HG03159 (cell line): ENCODE results near the gene NOL12.

Experiments
- ATAC-seq: cut with Tn5 transposase; IDR thresholded peaks from one replicate; pipeline ENCODE4 v1.9.1; 2021; ENCODE audit warnings: mild to moderate bottlenecking, moderate library complexity; ENCODE audit not compliant: unreplicated experiment

Gene NOL12

DNA sequence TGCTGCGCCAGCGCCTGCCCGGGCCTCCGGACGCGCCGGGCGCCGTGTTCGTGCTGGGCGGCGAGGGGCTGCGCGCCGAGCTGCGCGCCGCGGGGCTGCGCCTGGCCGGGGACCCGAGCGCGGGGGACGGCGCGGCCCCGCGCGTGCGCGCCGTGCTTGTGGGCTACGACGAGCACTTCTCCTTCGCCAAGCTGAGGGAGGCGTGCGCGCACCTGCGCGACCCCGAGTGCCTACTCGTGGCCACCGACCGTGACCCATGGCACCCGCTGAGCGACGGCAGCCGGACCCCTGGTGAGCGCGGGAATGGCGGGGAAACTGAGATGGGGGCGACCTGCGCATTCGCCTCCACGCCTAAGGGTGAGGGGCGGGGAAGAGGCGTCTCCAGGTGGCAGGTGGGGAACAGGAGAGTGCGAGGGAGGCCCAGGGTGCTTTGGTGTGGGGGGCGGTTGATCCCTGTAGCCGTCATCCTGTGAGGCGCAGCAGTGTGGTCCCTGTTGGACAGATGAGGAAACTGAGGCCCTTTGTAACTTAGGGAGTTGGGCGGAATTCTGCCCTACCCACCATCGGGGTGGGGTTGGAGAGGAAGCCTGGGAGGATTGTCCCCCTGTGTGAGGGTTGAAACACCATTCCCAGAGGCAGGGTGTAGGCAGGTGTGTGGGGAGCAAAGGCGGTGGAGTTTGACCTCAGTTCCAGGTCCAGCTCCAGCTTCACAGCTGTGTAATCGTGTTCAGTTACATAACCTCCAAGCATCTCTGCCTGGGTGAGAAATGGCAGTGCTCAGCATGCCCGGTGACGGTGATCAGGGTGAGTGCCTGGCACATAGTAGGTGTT, 26.9 kb upstream of the NOL12 start:
- ATAC-seq, result peak; percentile 3

DNA sequence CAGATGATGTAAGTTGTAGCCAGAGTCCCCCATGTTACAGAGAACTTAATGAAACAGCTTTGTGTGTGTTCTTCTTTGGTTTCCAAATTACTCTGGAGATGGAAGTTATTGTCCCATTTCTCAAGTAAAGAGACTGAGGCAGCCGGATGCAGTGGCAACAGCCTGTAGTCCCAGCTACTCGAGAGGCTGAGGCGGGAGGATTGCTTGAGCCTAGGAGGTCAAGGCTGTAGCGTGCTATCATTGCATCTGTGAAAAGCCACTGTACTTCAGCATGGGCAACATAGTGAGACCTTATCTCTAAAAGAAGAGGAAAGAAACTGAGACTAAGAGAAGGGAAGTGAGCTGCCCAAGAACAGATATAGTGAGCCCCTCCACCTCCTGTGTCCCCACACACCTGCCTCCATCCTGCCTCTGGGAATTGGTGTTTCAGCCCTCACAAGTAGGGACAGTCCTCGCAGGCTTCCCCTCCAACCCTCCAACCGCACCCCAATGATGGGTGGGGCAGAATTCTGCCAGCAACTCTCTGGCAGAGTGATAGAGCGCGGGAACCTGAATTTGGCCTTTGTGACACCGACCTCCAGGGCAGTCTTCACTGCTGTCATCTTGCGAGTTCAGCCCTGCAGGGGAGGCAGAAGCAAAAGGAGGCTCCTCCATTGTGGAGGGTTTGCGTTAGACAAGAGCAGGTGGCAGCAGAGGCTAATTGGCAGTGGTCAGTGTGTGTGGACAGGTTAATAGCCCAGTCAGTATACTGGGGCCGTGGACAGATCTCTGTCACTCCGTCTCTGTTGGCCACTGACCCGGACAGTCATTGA, 26.0 kb upstream of the NOL12 start:
- no peak for ATAC-seq

DNA sequence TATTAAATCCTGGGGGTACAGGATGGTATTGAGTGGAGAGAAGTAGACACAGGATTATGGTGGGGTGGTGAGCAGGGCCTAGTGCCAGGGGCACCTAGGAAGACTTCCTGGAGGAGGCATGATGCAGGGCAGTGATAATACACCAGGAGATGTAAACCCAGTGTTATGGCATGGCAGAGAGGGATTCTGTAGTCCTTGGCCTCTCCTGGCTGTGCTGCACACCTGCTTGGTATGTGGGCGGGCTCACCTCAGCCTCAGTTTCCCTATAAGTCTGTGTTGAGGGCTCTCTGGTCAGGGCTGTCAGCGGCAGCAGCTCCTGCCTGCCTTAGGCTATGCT, 25.5 kb upstream of the NOL12 start:
- no peak for ATAC-seq

DNA sequence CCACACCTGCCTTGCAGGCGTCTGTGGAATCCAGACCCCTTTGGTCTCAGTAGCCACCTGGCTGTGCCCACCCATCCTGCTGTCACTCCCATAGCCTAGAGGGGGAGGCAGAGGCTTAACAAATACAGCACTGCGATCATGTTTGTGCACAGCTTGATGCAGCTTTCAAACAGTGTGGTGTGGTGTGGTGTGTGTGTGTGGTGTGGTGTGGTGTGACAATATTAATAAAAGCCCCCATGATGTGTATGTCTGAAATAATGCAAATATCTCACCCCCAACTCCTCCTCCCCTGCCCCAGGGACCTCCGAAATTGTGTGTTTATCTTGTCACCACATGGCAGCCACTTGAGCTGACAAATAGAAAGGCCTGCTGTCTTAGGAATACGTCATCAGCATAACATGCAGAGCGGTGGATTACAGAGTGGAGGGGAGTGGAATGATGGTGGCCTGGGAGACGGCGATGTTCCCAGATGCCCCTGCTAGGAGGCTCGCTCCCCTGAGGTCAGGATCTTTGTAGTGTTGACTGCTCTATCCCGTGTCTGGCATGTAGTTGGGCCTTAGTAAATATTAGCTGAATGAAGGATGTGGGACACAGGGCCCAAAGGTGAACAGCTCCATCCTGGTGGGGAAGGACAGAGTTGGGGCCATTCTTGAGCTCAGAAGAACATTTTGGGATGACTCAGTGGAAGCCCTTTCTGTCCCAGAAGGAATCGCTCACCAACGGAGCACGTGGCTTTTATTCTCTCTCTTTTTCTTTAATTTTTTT, 24.8 kb upstream of the NOL12 start:
- no peak for ATAC-seq

DNA sequence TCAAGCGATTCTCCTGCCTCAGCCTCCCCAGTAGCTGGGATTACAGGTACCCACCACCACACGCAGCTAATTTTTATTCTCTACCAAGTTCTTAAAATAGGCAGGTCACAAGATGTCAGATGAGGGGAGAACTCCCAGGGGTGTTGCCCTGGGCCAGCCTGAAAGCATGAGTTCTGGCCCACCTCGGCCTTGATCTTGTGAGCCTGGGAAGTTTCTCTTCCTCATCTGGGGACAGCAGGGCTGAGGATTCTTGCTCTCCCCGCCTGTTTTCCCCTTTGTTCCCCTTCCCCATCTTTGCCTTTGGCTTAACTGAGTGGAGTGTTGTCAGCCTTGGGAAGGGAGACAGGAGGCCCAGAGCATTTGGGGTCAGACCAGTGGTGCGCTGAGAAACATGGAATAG, 24.1 kb upstream of the NOL12 start:
- no peak for ATAC-seq

DNA sequence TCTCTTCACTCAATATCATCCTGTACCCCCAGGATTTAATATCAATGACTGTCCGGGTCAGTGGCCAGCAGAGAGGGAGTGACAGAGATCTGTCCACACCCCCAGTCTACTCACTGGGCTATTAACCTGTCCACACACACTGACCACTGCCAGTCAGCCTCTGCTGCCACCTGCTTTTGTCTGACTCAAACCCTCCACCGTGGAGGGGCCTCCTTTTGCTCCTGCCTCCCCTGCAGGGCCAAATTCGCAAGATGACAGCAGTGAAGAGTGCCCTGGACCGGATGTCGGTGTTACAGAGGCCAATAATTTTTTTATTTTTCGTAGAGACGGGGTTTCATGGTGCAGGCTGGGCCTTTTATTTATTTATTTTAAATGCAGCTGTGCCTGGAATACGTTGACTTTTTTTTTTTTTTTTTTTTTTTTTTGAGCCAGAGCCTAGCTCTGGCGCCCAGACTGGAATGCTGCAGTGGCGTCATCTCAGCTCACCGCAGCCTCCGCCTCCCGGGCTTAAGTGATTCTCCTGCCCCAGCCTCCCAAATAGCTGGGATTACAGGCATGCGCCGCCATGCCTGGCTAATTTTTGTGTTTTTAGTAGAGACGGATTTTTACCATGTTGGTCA, 22.5 kb upstream of the NOL12 start:
- no peak for ATAC-seq

DNA sequence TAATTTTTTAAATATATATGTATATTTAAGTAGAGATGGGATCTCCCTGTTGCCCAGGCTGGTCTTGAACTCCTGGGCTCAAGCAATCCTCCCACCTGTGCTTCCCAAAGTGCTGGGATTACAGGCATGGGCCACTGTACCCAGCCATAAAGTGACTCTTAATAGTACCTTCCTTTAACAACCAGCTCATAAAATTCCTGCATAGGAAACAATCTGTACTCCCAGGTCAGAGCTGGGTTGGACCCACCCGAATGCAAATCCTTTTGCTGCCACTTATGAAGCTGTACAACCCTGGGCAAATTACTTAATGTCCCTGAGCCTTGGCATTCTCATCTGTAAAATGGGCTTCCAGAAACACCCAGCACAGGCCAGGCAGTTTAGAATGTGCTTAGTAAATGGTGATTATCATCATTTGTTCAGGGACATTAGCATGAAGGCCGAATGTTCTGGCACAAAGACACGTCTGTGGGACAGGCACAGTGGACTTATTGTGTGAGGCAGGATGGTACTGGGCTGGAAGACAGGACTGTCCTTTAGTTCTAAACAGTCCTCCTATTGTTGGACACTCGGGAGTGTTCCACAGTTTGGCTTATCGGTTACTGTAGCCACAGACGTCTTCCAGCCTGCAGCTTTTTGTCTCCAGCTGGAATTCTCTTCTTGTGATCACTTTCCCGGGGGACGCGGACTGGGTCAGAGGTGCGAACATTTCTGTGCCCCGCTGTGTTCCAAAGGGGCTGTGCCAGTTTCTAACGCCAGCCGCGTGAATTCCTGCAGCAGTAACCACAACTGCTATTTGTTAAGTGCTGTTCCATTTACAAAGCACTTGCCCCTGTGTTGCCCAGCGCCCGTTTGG, 21.7 kb upstream of the NOL12 start:
- ATAC-seq, result no peak

DNA sequence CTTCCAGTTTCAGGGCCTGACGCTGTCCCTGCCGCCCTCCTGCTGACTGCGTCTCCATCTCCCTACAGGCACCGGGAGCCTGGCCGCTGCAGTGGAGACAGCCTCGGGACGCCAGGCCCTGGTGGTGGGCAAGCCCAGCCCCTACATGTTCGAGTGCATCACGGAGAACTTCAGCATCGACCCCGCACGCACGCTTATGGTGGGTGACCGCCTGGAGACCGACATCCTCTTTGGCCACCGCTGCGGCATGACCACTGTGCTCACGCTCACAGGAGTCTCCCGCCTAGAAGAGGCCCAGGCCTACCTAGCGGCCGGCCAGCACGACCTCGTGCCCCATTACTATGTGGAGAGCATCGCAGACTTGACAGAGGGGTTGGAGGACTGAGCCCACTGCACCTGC, 20.7 kb upstream of the NOL12 start:
- no peak for ATAC-seq

DNA sequence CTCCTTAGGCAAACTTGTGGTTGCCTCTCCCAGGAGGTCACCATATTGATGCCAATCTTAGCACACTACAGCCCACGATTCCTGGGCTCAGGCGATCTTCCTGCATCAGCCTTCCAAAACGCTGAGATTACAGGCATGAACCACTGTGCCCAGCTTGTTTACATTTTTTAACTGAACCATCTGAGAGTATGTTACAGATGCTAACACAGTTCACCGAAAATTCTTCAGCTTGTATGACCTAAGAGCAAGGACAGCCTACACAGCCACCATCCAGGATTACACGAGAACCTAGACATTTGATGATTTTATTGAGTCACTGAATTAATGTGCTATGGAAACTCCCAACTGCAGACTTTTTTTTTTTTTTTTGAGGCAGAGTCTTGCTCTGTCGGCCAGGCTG, 16.6 kb upstream of the NOL12 start:
- no peak for ATAC-seq

DNA sequence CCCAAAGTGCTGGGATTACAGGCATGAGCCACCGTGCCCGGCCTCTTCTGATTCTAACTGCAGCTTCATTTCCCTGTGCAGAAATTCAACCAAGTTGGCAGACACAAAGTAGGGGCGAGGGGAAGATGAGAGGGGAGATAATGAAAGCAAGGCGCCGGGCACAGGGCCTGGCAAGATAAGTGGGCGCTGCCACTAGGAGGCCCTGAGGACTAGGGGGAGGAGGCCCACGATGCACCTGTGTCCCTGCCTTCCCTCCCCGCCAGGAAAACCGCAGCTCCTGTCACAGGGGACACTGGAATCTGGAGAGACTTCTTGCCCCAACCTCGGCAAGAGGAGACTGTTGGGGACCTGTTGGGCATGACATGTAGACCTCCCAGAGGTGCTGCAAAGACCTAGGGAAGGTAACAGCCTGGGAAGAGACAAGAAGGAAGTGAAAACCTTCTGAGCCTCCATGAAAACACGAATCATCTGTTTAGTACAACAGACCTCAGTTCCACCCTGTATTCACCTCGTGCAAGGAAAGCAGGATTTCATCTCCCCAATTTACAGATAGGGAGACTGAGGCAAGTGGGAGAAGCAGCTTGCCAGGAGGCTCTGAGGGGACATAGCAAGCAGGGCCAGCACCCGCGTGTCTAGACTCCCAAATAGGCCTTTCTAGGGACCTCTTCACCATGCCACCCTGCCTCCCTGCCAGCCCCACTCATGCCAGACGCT, 13.8 kb upstream of the NOL12 start:
- no peak for ATAC-seq

DNA sequence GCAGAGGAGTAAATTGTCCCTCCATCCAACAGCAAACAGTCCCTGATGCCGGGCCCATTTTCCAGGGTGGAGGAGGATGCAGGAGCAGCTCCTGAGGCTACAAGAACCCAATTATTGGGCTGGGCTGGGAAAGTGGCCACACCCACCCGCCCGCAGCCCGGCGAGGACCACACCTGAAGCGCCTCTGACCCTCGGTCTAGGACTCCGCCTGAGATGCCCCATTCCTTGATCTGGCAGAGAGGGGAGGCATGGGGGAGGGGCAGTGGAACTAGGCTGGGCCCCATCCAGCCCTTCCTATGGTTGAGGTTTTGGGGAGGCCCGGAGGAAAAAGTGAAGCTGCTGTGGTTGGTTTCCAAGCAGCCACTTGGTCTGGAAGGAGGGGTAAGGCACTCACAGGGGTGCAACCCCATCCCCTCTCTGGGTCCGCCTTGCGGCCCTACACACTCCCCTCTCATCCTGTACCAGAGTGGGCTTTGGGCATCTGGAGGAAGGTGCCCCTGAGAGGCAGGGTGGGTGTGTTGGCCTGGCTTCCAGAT, 13.2 kb upstream of the NOL12 start:
- ATAC-seq, result no peak

DNA sequence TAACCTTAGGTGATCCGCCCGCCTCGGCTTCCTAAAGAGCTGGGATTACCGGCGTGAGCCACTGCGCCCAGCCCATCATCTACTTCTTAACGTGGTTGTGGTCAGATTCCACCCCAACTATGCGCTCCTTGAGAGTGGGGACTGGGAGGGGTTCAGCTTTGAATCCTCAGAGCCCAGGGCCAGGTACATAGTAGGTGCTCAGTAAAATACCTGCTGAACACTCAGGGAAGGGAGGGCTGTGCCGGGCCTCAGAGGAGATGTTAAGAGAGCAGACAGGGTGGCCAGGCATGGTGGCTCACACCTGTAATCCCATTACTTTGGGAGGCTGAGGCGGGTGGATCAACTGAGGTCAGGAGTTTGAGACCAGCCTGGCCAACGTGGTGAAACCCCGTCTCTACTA, 11.9 kb upstream of the NOL12 start:
- no peak for ATAC-seq

DNA sequence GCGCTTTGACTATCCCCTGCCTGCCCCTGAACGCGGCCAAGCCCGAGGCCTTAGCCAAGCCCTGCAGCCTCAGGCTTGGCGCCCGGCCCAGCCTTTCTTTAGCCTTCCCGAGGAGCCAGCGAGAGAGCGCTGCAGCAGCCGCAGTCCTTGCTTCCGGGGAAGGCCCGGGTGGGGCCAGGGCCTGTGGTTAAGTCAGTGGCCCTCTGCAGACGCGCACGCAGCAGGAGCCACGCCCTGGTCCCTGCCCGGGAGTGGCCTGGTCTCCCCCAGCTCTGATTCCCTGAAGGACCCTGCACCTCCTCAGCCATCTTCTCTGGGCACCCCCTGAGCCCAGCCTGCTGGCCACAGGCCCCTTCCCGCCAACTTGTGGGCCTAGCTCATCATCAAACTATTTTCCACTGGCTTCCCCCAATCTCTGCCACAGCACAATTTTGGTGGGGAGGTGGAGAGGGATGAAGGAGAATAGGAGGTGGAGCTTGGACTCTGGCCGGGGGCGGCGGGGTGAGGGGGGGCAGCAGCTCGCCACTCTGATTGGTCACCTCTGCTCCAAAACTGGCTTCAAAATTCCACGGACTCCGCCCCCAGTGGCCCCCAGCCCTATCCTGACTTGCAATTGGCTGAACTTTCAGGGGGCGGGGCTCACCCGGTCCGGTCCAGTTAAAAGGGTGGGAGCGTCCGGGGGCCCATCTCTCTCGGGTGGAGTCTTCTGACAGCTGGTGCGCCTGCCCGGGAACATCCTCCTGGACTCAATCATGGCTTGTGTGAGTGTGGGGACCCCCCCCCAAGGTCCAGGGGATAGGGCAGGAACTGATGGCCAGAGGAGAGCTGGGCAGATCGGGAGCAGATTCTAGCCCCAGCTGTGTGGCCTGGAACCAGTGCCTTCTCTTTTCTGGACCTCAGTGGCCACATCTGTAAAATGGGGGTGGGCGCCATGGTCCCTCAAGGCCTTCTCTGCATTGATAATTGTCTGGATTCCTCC, 10.9 kb upstream of the NOL12 start, which contains the start of gene LGALS1:
LGALS1 (plus strand) TSS at position 686 of the 979 bp plus-strand sequence; CDS start at position 753, 67 bp downstream.
- ATAC-seq, result peak; percentile 38

DNA sequence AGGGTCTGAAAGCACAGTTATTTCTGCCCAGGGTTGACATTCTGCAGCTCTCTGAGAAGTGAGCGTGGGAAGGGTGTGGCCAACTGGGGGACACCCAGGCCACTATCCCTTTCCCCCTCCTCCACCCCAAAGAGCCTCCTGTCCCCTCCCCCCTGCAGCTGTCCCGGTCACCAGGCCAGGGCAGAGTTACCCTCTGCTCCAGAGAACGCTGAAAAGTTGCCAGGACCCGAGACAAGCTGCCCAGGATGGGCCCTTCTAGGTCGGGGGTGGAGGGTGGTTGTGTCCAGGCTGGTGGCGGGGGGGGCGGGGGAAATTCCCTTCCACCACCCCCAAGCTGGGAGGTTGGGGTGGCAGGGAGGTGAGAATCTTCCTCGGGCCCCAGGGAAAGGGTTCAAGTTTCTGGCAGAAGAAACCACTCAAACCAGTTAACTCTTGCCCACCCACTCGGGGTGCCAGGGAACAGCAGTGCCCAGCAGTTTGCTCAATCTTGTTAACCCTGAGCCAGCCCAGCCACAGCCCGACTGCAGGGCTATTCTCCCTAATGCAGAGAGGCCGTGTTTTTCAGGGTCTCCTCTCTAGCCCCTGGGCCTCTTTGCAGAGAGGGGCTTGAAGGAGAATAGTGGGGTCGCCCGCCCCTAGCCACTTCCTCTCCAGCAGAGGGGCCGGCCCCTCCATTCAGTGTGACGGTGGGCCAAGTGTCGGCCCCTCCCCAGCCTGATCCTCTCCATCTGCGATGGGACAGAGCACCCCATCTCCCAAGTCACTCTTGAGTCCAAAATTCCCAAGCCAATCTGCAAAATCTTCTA, 10.0 kb upstream of the NOL12 start:
- ATAC-seq, result no peak

DNA sequence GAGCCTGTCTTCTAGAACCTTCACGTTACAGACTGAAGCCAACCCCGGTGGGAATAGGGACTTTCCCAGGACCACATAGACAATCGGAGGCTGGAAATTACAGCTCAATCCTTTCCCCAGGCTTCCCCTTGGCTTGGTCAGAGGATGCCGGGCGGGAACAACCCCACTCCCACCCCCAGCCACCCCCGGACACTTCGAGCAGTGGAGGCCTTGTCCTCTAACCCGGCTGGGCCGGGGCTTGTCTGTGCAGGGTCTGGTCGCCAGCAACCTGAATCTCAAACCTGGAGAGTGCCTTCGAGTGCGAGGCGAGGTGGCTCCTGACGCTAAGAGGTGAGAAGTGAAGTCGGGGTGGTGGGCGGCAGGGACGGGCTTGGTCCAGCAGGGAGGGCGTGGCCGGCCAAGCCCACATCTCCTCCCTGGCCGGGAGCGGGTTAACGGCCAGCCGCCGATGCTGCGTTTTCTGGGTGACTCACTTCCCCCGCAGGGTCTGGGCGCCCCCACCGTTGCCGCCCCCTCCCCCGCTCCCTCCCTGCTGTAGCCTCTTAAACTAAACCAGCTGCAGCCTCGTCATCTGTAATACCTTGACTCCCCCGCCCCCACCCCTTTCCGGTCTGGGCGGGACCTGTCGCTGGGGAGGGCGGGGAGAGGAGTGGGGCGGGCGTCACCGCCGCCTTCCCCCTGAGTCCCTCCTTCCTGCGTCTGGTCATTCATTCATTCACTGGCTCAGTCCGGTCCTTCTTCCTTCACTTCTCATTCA, 9.2 kb upstream of the NOL12 start:
- ATAC-seq, result peak; percentile 60

DNA sequence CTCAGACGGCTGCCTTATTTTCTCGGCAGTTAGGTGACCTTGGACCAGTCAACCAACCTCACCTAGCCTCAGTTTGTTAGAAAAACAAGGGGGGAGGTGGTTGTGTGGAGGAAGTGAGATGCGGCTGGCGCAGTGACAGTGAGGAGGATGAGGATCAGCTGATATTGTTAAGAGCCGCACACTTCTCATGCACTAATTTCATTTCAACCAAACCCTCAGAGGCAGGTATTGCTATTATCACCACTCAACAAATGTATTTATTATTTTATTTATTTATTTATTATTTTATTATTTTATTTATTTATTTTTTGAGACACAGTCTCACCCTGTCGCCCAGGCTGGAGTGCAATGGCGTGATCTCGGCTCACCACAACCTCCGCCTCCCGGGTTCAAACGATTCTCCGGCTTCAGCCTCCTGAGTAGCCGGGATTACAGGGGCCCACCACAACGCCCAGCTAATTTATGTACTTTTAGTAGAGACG, 8.6 kb upstream of the NOL12 start:
- peak; percentile 28 for ATAC-seq
